Ascending aorta (tissue), 2 donors: ENCODE measurements around the gene CCDC146. TPM values are rescaled to one million over a fixed set of nuclear protein-coding genes. Genes with fewer than 3 reads are reported as not detected.

Source experiments
- DNase-seq, 2 donors: peaks; one replicate each; pipeline ENCODE4 v3.0.0-alpha.2; 2019; ENCODE audit warnings: low spot score in 2 of 2
- H3K27ac ChIP-seq, 2 donors: fragments of 200-600 bp; sonication (generic); one replicate each; pipeline ENCODE4 v1.5.1; 2016 to 2017; ENCODE audit warnings: mild to moderate bottlenecking in 1 of 2
- H3K27me3 ChIP-seq: fragments of 200-600 bp; sonication (generic); one replicate; pipeline ENCODE4 v1.5.1; 2017
- H3K36me3 ChIP-seq, 2 donors: fragments of 200-600 bp; sonication (generic); one replicate each; pipeline ENCODE4 v1.5.1; 2016
- H3K4me1 ChIP-seq, 2 donors: fragments of 200-600 bp; sonication (generic); one replicate each; pipeline ENCODE4 v1.5.1; 2016 to 2017; ENCODE audit warnings: mild to moderate bottlenecking in 1 of 2
- H3K4me3 ChIP-seq, 2 donors: fragments of 200-600 bp; sonication (generic); one replicate each; pipeline ENCODE4 v1.5.1; 2016 to 2017; ENCODE audit warnings: mild to moderate bottlenecking in 1 of 2
- H3K9me3 ChIP-seq, 2 donors: fragments of 200-600 bp; sonication (generic); one replicate each; pipeline ENCODE4 v1.5.1; 2016
- CTCF ChIP-seq, 3 experiments: fragments of 200-600 bp in 2 of 3; fragments of 450-650 bp in 1 of 3; sonication (generic) in 2 of 3; IDR thresholded peaks; one replicate each; pipeline ENCODE4 v1.5.1; 2016 to 2019; ENCODE audit warnings: antibody characterized with exemption in 3 of 3, mild to moderate bottlenecking in 1 of 3, moderate library complexity in 1 of 3
- intact Hi-C: fragments of 100-400 bp; cut with DNase I; formaldehyde crosslinking; loops from one replicate; pipeline ENCODE4 v1.15.1; 2023
- total RNA-seq: library from RNA; depleted of rRNA; stranded (reverse); fragments of >200 nt; gene quantifications from one replicate; pipeline ENCODE4 v1.1.0, GENCODE V29; 2016

The CCDC146 gene
- total RNA-seq, 1 donor from 2014 or later, result 9.2 TPM

GRCh38 chr7:77284616-77285015 lies 162.2 kb downstream of the CCDC146 start:
- Histone ChIP-seq H3K9me3 (no peaks in the 10 kb centered on the region), H3K4me3 (peak overlapping the region; percentile 0 to 54), H3K36me3 (no peaks in the 10 kb centered on the region), H3K4me1 (peaks cover 14 to 33% of the 10 kb centered on the region in 2 donors), H3K27ac (peak overlapping the region; percentile 9 to 50), H3K27me3 (no peaks in the 10 kb centered on the region)
- DNase-seq, result no peak
- no peak for TF ChIP-seq CTCF (IDR thresholded peaks at IDR 0.05)
- intact Hi-C loops, result loop anchor here (2.0 kb wide), 1 partner anchor 42 kb away; no protein-coding TSS in a partner anchor

DNA sequence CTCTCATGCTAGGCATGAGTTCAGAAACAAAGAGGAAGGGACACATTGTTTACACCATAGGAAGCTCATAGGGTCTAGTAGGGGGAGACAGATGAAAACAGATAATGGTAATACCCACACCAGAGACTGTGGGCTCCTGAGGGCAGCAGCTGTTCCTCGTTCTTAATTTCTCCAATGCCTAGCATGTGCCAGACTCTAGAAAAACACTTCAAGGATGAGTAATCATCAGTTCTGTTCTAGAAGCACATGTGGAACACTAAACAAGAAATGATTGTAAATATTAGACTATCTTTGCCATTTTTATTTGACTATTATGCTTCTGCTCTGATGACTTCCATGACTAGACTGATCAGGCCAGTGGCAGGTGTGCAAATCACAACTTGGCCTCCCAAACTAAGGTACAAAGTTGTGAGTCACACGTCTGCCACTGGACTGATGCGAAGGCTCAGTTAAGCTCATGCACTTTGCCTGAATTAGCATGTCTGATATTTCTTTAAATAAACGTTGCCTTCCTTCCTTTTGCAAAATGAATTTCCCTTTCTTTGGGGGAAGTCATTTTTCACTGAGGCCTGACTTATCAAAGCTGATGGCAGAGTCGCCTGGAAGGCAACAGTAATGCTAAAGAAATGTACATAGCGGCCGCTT lies 166.4 kb downstream of the CCDC146 start:
- intact Hi-C loops, result no loop called here
- no peak for DNase-seq
- Histone ChIP-seq H3K36me3 (peaks cover 9 to 12% of the 10 kb centered on the region in 2 donors), H3K4me3 (no peak overlapping the region), H3K27me3 (no peaks in the 10 kb centered on the region), H3K9me3 (no peaks in the 10 kb centered on the region), H3K27ac (peak overlapping the region; percentile 50 to 75), H3K4me1 (peaks cover 0 to 14% of the 10 kb centered on the region in 2 donors)
- TF ChIP-seq CTCF (IDR thresholded peaks at IDR 0.05), result no peak

- peaks cover 0 to 14% of the 10 kb centered on the region in 2 donors for H3K4me1 ChIP-seq
- no peaks in the 10 kb centered on the region for H3K9me3 ChIP-seq
- no peak for DNase-seq
- H3K4me3 ChIP-seq, result no peak overlapping the region
- intact Hi-C loops, result no loop called here
- H3K27ac ChIP-seq, result peak overlapping the region; percentile 50 to 75
- peaks cover 9 to 16% of the 10 kb centered on the region in 2 donors for H3K36me3 ChIP-seq
- no peaks in the 10 kb centered on the region for H3K27me3 ChIP-seq
- TF ChIP-seq CTCF (IDR thresholded peaks at IDR 0.05), result no peak
Measured at GRCh38 chr7:77289387-77289786, 167.0 kb downstream of the CCDC146 start.

DNA sequence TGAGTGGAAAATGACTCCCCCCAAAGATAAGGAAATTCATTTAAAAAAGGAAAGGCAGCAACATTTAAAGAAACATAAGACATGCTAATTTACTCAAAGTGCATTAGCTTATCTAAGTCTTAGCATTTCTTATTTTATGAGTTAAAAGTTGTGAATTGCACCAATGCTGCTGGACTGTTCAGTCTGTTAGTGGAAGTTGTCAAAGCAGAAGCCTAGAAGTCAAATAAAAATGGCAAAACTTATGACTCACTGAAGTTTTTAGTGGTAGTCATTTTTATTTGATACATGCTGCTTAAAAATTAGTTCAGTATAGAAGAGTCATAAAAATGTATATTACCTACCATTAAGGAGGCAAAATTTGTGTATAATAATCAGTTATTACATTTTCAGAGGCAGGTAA lies 168.0 kb downstream of the CCDC146 start:
- Histone ChIP-seq H3K27ac (peak overlapping the region in 1 of 2 donors; percentile 21), H3K36me3 (peaks cover 9 to 16% of the 10 kb centered on the region in 2 donors), H3K27me3 (no peaks in the 10 kb centered on the region), H3K9me3 (no peaks in the 10 kb centered on the region), H3K4me3 (no peak overlapping the region), H3K4me1 (peaks cover 0 to 14% of the 10 kb centered on the region in 2 donors)
- DNase-seq, result no peak
- intact Hi-C loops, result no loop called here
- TF ChIP-seq CTCF (IDR thresholded peaks at IDR 0.05), result no peak

DNA sequence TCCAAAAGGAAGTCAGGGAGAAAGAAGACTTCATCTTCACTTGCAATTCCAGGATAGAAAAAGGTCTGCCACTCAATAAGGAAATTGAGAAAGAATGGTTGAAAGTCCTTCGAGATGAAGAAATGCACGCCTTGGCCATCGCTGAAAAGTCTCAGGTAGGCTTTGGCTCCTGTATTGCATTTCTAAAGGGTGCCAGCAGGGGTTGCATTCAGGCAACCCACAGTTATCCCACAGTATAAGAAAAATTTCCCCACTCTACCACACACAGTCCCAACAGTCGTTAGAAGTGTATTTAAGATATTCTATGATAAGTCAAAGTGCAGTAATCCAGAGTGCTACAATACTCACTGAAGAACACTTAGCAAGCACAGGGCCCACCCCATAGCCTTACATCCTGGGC lies 170.6 kb downstream of the CCDC146 start:
- peaks cover 0 to 7% of the 10 kb centered on the region in 2 donors for H3K4me1 ChIP-seq
- no peak for TF ChIP-seq CTCF (IDR thresholded peaks at IDR 0.05)
- H3K4me3 ChIP-seq, result no peak overlapping the region
- H3K36me3 ChIP-seq, result peaks cover 13 to 20% of the 10 kb centered on the region in 2 donors
- no peaks in the 10 kb centered on the region for H3K27me3 ChIP-seq
- no peak for DNase-seq
- H3K9me3 ChIP-seq, result peaks cover 0 to 5% of the 10 kb centered on the region in 2 donors
- H3K27ac ChIP-seq, result no peak overlapping the region
- intact Hi-C loops, result no loop called here
